Measurements from ENCODE around the gene BIRC5.

Gene BIRC5

GRCh38 chr17:78186692-78187595 lies 27.1 kb upstream of the BIRC5 start, which contains the start of the genes AFMID and TK1:
TSS of gene AFMID (plus strand) at chr17:78187362. CDS start at chr17:78187371, 9 bp downstream.
TSS of gene TK1 (minus strand) at chr17:78187052. CDS start at chr17:78186994, 58 bp downstream.
- Histone ChIP-seq H3K9ac (ENCODE audit: low read length) (peak within 1 kb of the TSS; percentile 59), H3K27me3 (ENCODE audit: control insufficient read depth, insufficient read depth, low read length) (no peaks in the 10 kb centered on the region), H3K36me3 (ENCODE audit: control insufficient read depth, insufficient read depth, low read length) (peaks cover 5% of the 10 kb centered on the region), H3K4me1 (ENCODE audit: control insufficient read depth, insufficient read depth, low read length) (peaks cover 45% of the 10 kb centered on the region), H3K4me3 (ENCODE audit: low read length) (peak within 1 kb of the TSS; percentile 77), H3K9me3 (ENCODE audit: control insufficient read depth, low read length) (no peaks in the 10 kb centered on the region)

- H3K27me3 ChIP-seq (ENCODE audit: control insufficient read depth, insufficient read depth, low read length) = no peaks in the 10 kb centered on the region
- H3K4me1 ChIP-seq (ENCODE audit: control insufficient read depth, insufficient read depth, low read length) = peaks cover 9% of the 10 kb centered on the region
- H3K9ac ChIP-seq (ENCODE audit: low read length) = no peak overlapping the region
- no peak overlapping the region for H3K4me3 ChIP-seq (ENCODE audit: low read length)
- no peaks in the 10 kb centered on the region for H3K9me3 ChIP-seq (ENCODE audit: control insufficient read depth, low read length)
- H3K36me3 ChIP-seq (ENCODE audit: control insufficient read depth, insufficient read depth, low read length) = no peaks in the 10 kb centered on the region
Observed at GRCh38 chr17:78196716-78197115, 17.3 kb upstream of the BIRC5 start.

- Histone ChIP-seq H3K36me3 (ENCODE audit: control insufficient read depth, insufficient read depth, low read length) (no peaks in the 10 kb centered on the region), H3K4me1 (ENCODE audit: control insufficient read depth, insufficient read depth, low read length) (peaks cover 9% of the 10 kb centered on the region), H3K9me3 (ENCODE audit: control insufficient read depth, low read length) (no peaks in the 10 kb centered on the region), H3K4me3 (ENCODE audit: low read length) (no peak overlapping the region), H3K27me3 (ENCODE audit: control insufficient read depth, insufficient read depth, low read length) (no peaks in the 10 kb centered on the region), H3K9ac (ENCODE audit: low read length) (no peak overlapping the region)
Observed at GRCh38 chr17:78197147-78197832, 16.8 kb upstream of the BIRC5 start.

GRCh38 chr17:78200451-78200850 lies 13.6 kb upstream of the BIRC5 start:
- Histone ChIP-seq H3K9me3 (ENCODE audit: control insufficient read depth, low read length) (no peaks in the 10 kb centered on the region), H3K27me3 (ENCODE audit: control insufficient read depth, insufficient read depth, low read length) (no peaks in the 10 kb centered on the region), H3K4me3 (ENCODE audit: low read length) (no peak overlapping the region), H3K9ac (ENCODE audit: low read length) (no peak overlapping the region), H3K4me1 (ENCODE audit: control insufficient read depth, insufficient read depth, low read length) (peaks cover 9% of the 10 kb centered on the region), H3K36me3 (ENCODE audit: control insufficient read depth, insufficient read depth, low read length) (no peaks in the 10 kb centered on the region)

GRCh38 chr17:78202666-78203065 lies 11.4 kb upstream of the BIRC5 start:
- H3K36me3 ChIP-seq (ENCODE audit: control insufficient read depth, insufficient read depth, low read length) = no peaks in the 10 kb centered on the region
- H3K9me3 ChIP-seq (ENCODE audit: control insufficient read depth, low read length) = no peaks in the 10 kb centered on the region
- peaks cover 9% of the 10 kb centered on the region for H3K4me1 ChIP-seq (ENCODE audit: control insufficient read depth, insufficient read depth, low read length)
- H3K4me3 ChIP-seq (ENCODE audit: low read length) = no peak overlapping the region
- no peak overlapping the region for H3K9ac ChIP-seq (ENCODE audit: low read length)
- H3K27me3 ChIP-seq (ENCODE audit: control insufficient read depth, insufficient read depth, low read length) = no peaks in the 10 kb centered on the region

GRCh38 chr17:78204387-78205123 lies 9.5 kb upstream of the BIRC5 start:
- Histone ChIP-seq H3K4me1 (ENCODE audit: control insufficient read depth, insufficient read depth, low read length) (peaks cover 2% of the 10 kb centered on the region), H3K27me3 (ENCODE audit: control insufficient read depth, insufficient read depth, low read length) (no peaks in the 10 kb centered on the region), H3K9me3 (ENCODE audit: control insufficient read depth, low read length) (no peaks in the 10 kb centered on the region), H3K9ac (ENCODE audit: low read length) (no peak overlapping the region), H3K4me3 (ENCODE audit: low read length) (no peak overlapping the region), H3K36me3 (ENCODE audit: control insufficient read depth, insufficient read depth, low read length) (no peaks in the 10 kb centered on the region)

GRCh38 chr17:78205124-78205775 lies 8.8 kb upstream of the BIRC5 start:
- Histone ChIP-seq H3K4me3 (ENCODE audit: low read length) (no peak overlapping the region), H3K9me3 (ENCODE audit: control insufficient read depth, low read length) (no peaks in the 10 kb centered on the region), H3K4me1 (ENCODE audit: control insufficient read depth, insufficient read depth, low read length) (no peaks in the 10 kb centered on the region), H3K36me3 (ENCODE audit: control insufficient read depth, insufficient read depth, low read length) (no peaks in the 10 kb centered on the region), H3K27me3 (ENCODE audit: control insufficient read depth, insufficient read depth, low read length) (no peaks in the 10 kb centered on the region), H3K9ac (ENCODE audit: low read length) (no peak overlapping the region)

- H3K27me3 ChIP-seq (ENCODE audit: control insufficient read depth, insufficient read depth, low read length) = no peaks in the 10 kb centered on the region
- no peaks in the 10 kb centered on the region for H3K4me1 ChIP-seq (ENCODE audit: control insufficient read depth, insufficient read depth, low read length)
- no peak overlapping the region for H3K9ac ChIP-seq (ENCODE audit: low read length)
- H3K36me3 ChIP-seq (ENCODE audit: control insufficient read depth, insufficient read depth, low read length) = no peaks in the 10 kb centered on the region
- no peaks in the 10 kb centered on the region for H3K9me3 ChIP-seq (ENCODE audit: control insufficient read depth, low read length)
- no peak overlapping the region for H3K4me3 ChIP-seq (ENCODE audit: low read length)
Observed at GRCh38 chr17:78206298-78206697, 7.8 kb upstream of the BIRC5 start.

- H3K9me3 ChIP-seq (ENCODE audit: control insufficient read depth, low read length) = no peaks in the 10 kb centered on the region
- H3K4me3 ChIP-seq (ENCODE audit: low read length) = no peak overlapping the region
- H3K27me3 ChIP-seq (ENCODE audit: control insufficient read depth, insufficient read depth, low read length) = no peaks in the 10 kb centered on the region
- H3K36me3 ChIP-seq (ENCODE audit: control insufficient read depth, insufficient read depth, low read length) = no peaks in the 10 kb centered on the region
- H3K9ac ChIP-seq (ENCODE audit: low read length) = no peak overlapping the region
- H3K4me1 ChIP-seq (ENCODE audit: control insufficient read depth, insufficient read depth, low read length) = no peaks in the 10 kb centered on the region
Observed at GRCh38 chr17:78208486-78208885, 5.6 kb upstream of the BIRC5 start.

- Histone ChIP-seq H3K36me3 (ENCODE audit: control insufficient read depth, insufficient read depth, low read length) (no peaks in the 10 kb centered on the region), H3K4me3 (ENCODE audit: low read length) (no peak overlapping the region), H3K27me3 (ENCODE audit: control insufficient read depth, insufficient read depth, low read length) (no peaks in the 10 kb centered on the region), H3K9ac (ENCODE audit: low read length) (no peak overlapping the region), H3K4me1 (ENCODE audit: control insufficient read depth, insufficient read depth, low read length) (peaks cover 4% of the 10 kb centered on the region), H3K9me3 (ENCODE audit: control insufficient read depth, low read length) (no peaks in the 10 kb centered on the region)
Observed at GRCh38 chr17:78210111-78210510, 3.9 kb upstream of the BIRC5 start.

GRCh38 chr17:78211032-78211431 lies 3.0 kb upstream of the BIRC5 start:
- H3K9me3 ChIP-seq (ENCODE audit: control insufficient read depth, low read length) = no peaks in the 10 kb centered on the region
- H3K27me3 ChIP-seq (ENCODE audit: control insufficient read depth, insufficient read depth, low read length) = no peaks in the 10 kb centered on the region
- H3K4me3 ChIP-seq (ENCODE audit: low read length) = no peak overlapping the region
- no peaks in the 10 kb centered on the region for H3K36me3 ChIP-seq (ENCODE audit: control insufficient read depth, insufficient read depth, low read length)
- no peak overlapping the region for H3K9ac ChIP-seq (ENCODE audit: low read length)
- H3K4me1 ChIP-seq (ENCODE audit: control insufficient read depth, insufficient read depth, low read length) = peaks cover 4% of the 10 kb centered on the region

Measured in mucosa of stomach (tissue), 1 donor.